ENCODE results near the gene SUSD1. TPM values are rescaled to one million over a fixed set of nuclear protein-coding genes. Genes with fewer than 3 reads are reported as not detected.

Gene SUSD1
- total and polyA plus RNA-seq, 2 of the 13 experiments (the other 11 are each of a cell fraction or from before 2014, with no cell fraction given): 25.9 to 32.3 TPM

DNA sequence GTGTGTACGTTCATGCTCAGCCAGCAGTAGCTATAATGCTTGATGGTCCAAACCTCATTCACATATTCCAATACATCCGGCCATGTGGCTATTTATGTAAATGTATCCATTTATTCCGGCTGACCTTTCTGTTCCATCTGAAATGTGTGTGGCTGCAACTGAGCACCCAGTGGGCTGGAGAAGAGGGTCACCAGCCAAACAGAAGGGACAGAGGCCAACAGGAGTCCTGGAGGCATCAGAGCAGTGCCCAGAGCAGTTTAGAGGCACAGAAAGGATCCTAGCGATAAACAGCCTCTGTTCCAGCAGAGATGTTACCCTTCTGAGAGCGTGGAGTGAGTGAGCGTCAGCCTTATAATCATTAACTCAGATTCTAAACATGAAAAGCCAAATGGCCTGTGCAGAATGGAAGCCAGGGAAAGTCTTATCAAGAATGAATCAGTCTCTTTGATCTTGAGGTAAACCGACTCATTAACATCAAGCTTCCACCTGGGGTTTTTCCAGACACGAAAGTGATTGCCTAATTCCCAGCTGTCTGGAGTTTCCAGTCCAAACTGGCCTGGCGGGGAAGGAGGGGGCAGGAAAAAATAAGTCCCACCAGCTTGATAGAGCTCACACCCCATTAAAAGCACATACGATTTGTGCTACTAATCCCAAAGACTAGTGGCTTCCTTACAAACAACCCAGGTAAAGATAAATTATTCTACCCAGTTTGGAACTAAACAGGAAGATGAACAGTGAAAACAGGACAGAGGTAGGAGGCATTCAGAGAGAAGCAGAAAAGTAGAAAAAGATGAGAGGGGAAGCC is 55.7 kb downstream of the SUSD1 start (continued):
- TF ChIP-seq, protein P1, sequence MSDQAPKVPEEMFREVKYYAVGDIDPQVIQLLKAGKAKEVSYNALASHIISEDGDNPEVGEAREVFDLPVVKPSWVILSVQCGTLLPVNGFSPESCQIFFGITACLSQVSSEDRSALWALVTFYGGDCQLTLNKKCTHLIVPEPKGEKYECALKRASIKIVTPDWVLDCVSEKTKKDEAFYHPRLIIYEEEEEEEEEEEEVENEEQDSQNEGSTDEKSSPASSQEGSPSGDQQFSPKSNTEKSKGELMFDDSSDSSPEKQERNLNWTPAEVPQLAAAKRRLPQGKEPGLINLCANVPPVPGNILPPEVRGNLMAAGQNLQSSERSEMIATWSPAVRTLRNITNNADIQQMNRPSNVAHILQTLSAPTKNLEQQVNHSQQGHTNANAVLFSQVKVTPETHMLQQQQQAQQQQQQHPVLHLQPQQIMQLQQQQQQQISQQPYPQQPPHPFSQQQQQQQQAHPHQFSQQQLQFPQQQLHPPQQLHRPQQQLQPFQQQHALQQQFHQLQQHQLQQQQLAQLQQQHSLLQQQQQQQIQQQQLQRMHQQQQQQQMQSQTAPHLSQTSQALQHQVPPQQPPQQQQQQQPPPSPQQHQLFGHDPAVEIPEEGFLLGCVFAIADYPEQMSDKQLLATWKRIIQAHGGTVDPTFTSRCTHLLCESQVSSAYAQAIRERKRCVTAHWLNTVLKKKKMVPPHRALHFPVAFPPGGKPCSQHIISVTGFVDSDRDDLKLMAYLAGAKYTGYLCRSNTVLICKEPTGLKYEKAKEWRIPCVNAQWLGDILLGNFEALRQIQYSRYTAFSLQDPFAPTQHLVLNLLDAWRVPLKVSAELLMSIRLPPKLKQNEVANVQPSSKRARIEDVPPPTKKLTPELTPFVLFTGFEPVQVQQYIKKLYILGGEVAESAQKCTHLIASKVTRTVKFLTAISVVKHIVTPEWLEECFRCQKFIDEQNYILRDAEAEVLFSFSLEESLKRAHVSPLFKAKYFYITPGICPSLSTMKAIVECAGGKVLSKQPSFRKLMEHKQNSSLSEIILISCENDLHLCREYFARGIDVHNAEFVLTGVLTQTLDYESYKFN (CRISPR knock-in tag; conservative IDR thresholded peaks at IDR 0.05): peak; percentile 96
- TF ChIP-seq PCBP2 (optimal IDR thresholded peaks at IDR 0.05; ENCODE audit: low read depth, low read length, poor library complexity, severe bottlenecking): no peak
- TF ChIP-seq ZNF567 (CRISPR knock-in tag; IDR thresholded peaks at IDR 0.05; ENCODE audit: borderline replicate concordance): no peak
- TF ChIP-seq, protein P2, sequence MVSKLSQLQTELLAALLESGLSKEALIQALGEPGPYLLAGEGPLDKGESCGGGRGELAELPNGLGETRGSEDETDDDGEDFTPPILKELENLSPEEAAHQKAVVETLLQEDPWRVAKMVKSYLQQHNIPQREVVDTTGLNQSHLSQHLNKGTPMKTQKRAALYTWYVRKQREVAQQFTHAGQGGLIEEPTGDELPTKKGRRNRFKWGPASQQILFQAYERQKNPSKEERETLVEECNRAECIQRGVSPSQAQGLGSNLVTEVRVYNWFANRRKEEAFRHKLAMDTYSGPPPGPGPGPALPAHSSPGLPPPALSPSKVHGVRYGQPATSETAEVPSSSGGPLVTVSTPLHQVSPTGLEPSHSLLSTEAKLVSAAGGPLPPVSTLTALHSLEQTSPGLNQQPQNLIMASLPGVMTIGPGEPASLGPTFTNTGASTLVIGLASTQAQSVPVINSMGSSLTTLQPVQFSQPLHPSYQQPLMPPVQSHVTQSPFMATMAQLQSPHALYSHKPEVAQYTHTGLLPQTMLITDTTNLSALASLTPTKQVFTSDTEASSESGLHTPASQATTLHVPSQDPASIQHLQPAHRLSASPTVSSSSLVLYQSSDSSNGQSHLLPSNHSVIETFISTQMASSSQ (IDR thresholded peaks at IDR 0.05; ENCODE audit: low read depth): peak; percentile 98
- TF ChIP-seq, protein P2 (CRISPR knock-in tag; IDR thresholded peaks at IDR 0.05; ENCODE audit: borderline replicate concordance): peak; percentile 99
- TF ChIP-seq ZSCAN25 (CRISPR knock-in tag; IDR thresholded peaks at IDR 0.05): 0 out of 2 replicates have a peak, but pooled peaks have one; percentile 24
- TF ChIP-seq ZEB1 (IDR thresholded peaks at IDR 0.05; ENCODE audit: insufficient replicate concordance, low read depth): peak; percentile 72
- peak; percentile 79 for TF ChIP-seq ELF3 (CRISPR knock-in tag; IDR thresholded peaks at IDR 0.05)
- 0 out of 2 replicates have a peak, but pooled peaks have one; percentile 6 for TF ChIP-seq SIX4 (CRISPR knock-in tag; IDR thresholded peaks at IDR 0.05)
- no peak for TF ChIP-seq ZNF589 (CRISPR knock-in tag; conservative IDR thresholded peaks at IDR 0.05)
- TF ChIP-seq, protein P3, sequence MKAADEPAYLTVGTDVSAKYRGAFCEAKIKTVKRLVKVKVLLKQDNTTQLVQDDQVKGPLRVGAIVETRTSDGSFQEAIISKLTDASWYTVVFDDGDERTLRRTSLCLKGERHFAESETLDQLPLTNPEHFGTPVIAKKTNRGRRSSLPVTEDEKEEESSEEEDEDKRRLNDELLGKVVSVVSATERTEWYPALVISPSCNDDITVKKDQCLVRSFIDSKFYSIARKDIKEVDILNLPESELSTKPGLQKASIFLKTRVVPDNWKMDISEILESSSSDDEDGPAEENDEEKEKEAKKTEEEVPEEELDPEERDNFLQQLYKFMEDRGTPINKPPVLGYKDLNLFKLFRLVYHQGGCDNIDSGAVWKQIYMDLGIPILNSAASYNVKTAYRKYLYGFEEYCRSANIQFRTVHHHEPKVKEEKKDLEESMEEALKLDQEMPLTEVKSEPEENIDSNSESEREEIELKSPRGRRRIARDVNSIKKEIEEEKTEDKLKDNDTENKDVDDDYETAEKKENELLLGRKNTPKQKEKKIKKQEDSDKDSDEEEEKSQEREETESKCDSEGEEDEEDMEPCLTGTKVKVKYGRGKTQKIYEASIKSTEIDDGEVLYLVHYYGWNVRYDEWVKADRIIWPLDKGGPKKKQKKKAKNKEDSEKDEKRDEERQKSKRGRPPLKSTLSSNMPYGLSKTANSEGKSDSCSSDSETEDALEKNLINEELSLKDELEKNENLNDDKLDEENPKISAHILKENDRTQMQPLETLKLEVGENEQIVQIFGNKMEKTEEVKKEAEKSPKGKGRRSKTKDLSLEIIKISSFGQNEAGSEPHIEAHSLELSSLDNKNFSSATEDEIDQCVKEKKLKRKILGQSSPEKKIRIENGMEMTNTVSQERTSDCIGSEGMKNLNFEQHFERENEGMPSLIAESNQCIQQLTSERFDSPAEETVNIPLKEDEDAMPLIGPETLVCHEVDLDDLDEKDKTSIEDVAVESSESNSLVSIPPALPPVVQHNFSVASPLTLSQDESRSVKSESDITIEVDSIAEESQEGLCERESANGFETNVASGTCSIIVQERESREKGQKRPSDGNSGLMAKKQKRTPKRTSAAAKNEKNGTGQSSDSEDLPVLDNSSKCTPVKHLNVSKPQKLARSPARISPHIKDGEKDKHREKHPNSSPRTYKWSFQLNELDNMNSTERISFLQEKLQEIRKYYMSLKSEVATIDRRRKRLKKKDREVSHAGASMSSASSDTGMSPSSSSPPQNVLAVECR (CRISPR knock-in tag; IDR thresholded peaks at IDR 0.05; ENCODE audit: borderline replicate concordance): peak; percentile 67; the same call in 1 of the 2 replicates
- TF ChIP-seq HOXA5 (CRISPR knock-in tag; IDR thresholded peaks at IDR 0.05): peak; percentile 79; the same call in 1 of the 2 replicates
- no peak for TF ChIP-seq ZNF782 (CRISPR knock-in tag; IDR thresholded peaks at IDR 0.05; ENCODE audit: borderline replicate concordance)
- no peak for TF ChIP-seq GTF2F1 (IDR thresholded peaks at IDR 0.05; ENCODE audit: low read length)
- TF ChIP-seq ZNF780A (CRISPR knock-in tag; IDR thresholded peaks at IDR 0.05): no peak
- TF ChIP-seq SAP130 (CRISPR knock-in tag; IDR thresholded peaks at IDR 0.05; ENCODE audit: low read depth): peak; percentile 85; the same call in 1 of the 2 replicates
- peak; percentile 69 for TF ChIP-seq TAF1 (CRISPR knock-in tag; IDR thresholded peaks at IDR 0.05)

All from HepG2 (cell line).